Neutrophil (primary cell): Measurements from ENCODE around the gene PHYHD1.
"Not testable (repeated sequence)": the region's sequence is repeated elsewhere in the genome, so short reads cannot be mapped to it uniquely, and the experiment has no call there.

ENCODE experiments used
- H3K27ac ChIP-seq: fragments of 200-600 bp; sonication (generic); 2 replicates; pipeline ENCODE4 v1.5.1; 2016; ENCODE audit warnings: mild to moderate bottlenecking, moderate library complexity
- H3K27me3 ChIP-seq: fragments of 200-600 bp; sonication (generic); 2 replicates; pipeline ENCODE4 v1.6.0; 2016; ENCODE audit warnings: mild to moderate bottlenecking
- H3K36me3 ChIP-seq: fragments of 200-600 bp; sonication (generic); 2 replicates; pipeline ENCODE4 v1.5.1; 2017
- H3K4me1 ChIP-seq, 2 experiments: fragments of 200-600 bp in 1 of 2; sonication (generic) in 1 of 2; 1 replicate in 1 of 2; 2 replicates in 1 of 2; pipeline versions ENCODE4 v1.5.1 to v1.6.1; 2013 to 2016; ENCODE audit warnings: low read depth in 1 of 2, low read length in 1 of 2, mild to moderate bottlenecking in 1 of 2, moderate library complexity in 1 of 2; ENCODE audit not compliant: control insufficient read depth in 1 of 2, insufficient read depth in 1 of 2
- H3K4me3 ChIP-seq, 2 experiments: fragments of 200-600 bp in 1 of 2; sonication (generic) in 1 of 2; 1 replicate in 1 of 2; 2 replicates in 1 of 2; pipeline ENCODE4 v1.5.1; 2013 to 2016; ENCODE audit warnings: low read depth in 1 of 2, low read length in 1 of 2, mild to moderate bottlenecking in 1 of 2, moderate library complexity in 1 of 2
- H3K9me3 ChIP-seq: fragments of 200-600 bp; sonication (generic); 2 replicates; pipeline ENCODE4 v1.5.1; 2016
- TF ChIP-seq, protein P1 (sequence below): fragments of 200-600 bp; sonication (generic); IDR thresholded peaks from 2 replicates; pipeline ENCODE4 v1.5.1; 2016; ENCODE audit warnings: antibody characterized with exemption

PHYHD1 gene

DNA sequence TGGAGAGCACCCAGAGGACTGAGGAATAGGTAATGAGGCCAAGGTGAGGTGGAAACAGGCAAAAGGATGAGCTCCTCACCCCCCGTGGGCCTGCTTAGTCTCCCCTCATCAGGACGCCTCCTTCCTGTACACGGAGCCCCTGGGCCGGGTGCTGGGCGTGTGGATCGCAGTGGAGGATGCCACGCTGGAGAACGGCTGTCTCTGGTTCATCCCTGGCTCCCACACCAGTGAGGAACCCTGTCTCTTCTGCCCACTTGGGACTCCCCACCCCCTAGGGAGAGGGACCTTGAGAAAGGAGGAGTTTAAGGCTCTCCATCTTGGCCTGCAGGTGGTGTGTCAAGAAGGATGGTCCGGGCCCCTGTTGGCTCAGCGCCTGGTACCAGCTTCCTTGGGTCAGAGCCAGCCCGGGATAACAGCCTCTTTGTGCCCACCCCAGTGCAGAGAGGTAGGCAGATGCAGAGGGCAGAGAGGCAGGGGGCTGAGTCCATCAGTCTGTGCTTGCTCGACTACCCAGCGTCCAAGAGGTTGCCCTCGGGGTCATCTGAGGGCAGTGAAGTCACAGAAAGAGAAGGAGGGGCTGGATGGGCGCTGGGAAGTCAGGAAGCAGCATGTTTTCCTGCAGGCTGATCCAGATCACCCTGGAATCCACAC lies 19.6 kb downstream of the PHYHD1 start:
- no peak overlapping the region for H3K27ac ChIP-seq
- H3K4me1 ChIP-seq: no peaks in the 10 kb centered on the region
- no peaks in the 10 kb centered on the region for H3K27me3 ChIP-seq
- no peaks in the 10 kb centered on the region for H3K9me3 ChIP-seq
- TF ChIP-seq, protein P1, sequence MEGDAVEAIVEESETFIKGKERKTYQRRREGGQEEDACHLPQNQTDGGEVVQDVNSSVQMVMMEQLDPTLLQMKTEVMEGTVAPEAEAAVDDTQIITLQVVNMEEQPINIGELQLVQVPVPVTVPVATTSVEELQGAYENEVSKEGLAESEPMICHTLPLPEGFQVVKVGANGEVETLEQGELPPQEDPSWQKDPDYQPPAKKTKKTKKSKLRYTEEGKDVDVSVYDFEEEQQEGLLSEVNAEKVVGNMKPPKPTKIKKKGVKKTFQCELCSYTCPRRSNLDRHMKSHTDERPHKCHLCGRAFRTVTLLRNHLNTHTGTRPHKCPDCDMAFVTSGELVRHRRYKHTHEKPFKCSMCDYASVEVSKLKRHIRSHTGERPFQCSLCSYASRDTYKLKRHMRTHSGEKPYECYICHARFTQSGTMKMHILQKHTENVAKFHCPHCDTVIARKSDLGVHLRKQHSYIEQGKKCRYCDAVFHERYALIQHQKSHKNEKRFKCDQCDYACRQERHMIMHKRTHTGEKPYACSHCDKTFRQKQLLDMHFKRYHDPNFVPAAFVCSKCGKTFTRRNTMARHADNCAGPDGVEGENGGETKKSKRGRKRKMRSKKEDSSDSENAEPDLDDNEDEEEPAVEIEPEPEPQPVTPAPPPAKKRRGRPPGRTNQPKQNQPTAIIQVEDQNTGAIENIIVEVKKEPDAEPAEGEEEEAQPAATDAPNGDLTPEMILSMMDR: no peak
- no peaks in the 10 kb centered on the region for H3K36me3 ChIP-seq
- H3K4me3 ChIP-seq: no peak overlapping the region

DNA sequence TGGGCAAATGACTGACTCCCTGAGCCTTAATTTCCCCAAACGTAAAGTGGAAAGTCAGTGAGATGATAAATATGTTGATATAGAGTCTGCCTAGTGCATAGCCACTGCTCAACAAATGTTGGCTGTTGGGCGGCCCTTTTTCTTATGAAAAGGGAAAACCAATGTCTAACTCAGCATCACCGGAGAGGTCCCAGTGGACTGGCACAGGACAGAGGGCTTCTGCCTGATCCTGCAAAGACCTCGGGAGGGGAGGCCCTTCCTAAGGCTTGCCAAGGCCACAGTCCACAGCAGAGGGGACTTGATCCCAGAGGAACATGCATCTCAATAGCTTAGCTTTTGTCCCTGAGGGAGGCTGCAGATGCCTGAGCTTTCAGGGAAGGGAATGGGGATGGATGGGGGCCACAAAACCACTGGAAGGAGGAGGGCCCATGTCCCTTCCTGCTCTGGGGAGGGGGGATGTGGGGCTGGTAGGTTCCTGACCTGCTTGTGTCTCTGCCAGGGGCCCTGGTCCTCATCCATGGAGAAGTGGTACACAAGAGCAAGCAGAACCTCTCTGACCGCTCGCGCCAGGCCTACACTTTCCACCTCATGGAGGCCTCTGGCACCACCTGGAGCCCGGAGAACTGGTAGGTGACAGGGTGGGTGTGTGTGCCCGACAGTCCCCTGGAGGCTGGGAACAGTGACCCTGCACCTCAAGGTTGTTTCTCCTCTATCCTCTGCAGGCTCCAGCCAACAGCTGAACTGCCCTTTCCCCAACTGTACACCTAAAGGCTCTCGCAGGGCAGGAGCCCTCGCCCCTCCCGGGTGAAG lies 20.4 kb downstream of the PHYHD1 start:
- Histone ChIP-seq H3K27me3 (no peaks in the 10 kb centered on the region), H3K27ac (no peak overlapping the region), H3K4me3 (no peak overlapping the region), H3K9me3 (no peaks in the 10 kb centered on the region), H3K4me1 (no peaks in the 10 kb centered on the region), H3K36me3 (no peaks in the 10 kb centered on the region)
- TF ChIP-seq, protein P1: no peak

DNA sequence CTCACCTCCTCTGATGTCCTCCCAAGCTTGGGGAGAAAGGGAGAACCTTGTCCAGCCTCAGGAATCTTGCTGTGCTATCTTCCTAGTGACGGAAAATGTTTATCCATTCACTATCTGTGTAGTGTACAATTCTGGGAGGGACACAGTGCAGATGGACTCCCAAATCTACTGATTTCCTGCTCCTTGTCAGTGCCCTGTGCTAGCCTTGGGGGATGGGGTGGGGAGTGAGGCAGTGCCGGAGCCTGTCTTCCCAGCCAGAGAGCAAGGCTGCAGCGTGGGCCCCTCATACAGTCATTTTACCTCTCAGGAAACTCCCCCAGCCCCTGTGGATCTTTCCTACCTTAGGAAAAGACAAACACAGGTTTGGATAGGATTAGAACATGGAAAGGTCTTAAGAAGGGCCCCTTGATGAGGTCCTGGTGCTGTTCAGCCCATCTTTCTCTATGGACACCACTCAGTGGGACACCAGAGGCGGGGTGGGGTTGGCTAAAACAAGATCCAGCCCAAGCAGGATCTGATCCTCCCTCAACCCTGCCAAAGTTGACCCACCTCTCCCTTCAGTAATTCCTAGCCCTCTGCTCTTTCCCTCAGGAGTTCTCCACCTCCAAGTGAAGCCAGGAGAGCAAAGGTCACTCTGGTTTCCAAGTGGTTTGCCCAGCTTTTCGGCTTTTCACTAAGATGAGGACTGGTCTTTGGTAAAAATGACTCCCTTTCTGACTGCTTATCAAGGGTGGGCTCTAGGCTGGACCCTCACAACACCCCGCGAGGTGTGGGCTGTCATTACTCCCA lies 23.2 kb downstream of the PHYHD1 start:
- H3K4me1 ChIP-seq: peaks cover 13 to 19% of the 10 kb centered on the region in 2 experiments
- no peak overlapping the region for H3K4me3 ChIP-seq
- H3K27ac ChIP-seq: no peak overlapping the region
- no peaks in the 10 kb centered on the region for H3K36me3 ChIP-seq
- H3K27me3 ChIP-seq: no peaks in the 10 kb centered on the region
- TF ChIP-seq, protein P1: no peak
- H3K9me3 ChIP-seq: no peaks in the 10 kb centered on the region

DNA sequence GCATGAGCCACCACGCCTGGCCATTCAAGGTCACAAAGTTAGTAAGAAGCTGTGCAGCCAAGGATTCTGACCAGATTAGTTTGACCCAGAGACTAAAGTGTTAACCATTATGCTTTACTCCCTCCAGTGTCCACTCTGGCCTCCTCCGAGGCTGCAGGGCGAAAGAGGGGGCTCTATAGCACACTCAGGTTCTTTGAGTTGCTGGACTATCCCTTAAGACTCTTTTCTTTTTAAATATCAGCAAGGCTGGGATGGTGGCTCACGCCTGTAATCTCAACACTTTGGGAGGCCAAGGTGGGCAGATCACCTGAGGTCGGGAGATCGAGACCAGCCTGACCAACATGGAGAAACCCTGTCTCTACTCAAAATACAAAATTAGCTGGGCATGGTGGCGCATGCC lies 24.2 kb downstream of the PHYHD1 start:
- not testable (repeated sequence) for H3K27me3 ChIP-seq, H3K9me3 ChIP-seq

DNA sequence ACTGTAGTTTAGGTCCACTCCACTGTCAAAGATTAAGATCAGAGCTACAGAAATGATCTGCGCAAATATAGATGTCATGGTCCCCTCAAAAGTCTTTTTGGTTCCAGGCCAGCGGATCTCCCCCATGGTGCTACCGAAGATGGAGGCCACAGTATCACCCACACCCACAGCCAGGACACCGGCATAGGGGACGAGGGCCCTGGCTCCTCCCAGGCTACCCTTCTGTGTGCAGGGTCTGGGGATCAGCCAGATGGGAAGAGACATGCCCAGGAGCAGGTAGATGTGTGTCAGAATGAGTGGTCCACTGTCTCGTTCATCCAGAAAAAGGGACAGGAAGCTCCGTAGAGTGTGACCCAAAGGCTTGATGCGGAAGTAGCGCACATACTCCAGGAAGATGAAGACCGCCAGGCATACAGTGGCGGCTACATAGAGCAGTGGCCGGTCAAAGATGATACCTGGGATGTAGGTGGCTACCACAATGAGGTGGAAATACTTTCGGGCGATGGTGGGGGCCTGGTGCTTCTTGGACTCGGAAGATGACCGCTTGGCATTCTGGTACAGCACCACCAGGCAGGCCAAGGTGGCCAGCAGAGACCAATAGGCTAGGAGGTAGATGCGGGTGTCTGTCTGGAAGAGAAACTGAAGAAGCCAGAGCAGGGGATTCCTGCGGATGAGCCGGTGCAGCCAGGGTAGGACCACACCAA lies 25.2 kb downstream of the PHYHD1 start:
- H3K9me3 ChIP-seq: no peaks in the 10 kb centered on the region
- H3K4me3 ChIP-seq: no peak overlapping the region
- H3K4me1 ChIP-seq: peaks cover 13 to 19% of the 10 kb centered on the region in 2 experiments
- H3K36me3 ChIP-seq: no peaks in the 10 kb centered on the region
- no peaks in the 10 kb centered on the region for H3K27me3 ChIP-seq
- H3K27ac ChIP-seq: no peak overlapping the region
- TF ChIP-seq, protein P1: no peak

More for the DNA sequence above, 24.2 kb downstream of the PHYHD1 start:
- H3K4me1 ChIP-seq: peaks cover 13 to 19% of the 10 kb centered on the region in 2 experiments
- H3K4me3 ChIP-seq, H3K36me3 ChIP-seq, H3K27ac ChIP-seq: not testable (repeated sequence)
